ENCODE results near the gene CAPN15. TPM values are rescaled to one million over a fixed set of nuclear protein-coding genes. Genes with fewer than 3 reads are reported as not detected.

Gene CAPN15
- total and polyA plus RNA-seq, 11 donors: 12.0 to 35.5 (median 20.3) TPM

DNA sequence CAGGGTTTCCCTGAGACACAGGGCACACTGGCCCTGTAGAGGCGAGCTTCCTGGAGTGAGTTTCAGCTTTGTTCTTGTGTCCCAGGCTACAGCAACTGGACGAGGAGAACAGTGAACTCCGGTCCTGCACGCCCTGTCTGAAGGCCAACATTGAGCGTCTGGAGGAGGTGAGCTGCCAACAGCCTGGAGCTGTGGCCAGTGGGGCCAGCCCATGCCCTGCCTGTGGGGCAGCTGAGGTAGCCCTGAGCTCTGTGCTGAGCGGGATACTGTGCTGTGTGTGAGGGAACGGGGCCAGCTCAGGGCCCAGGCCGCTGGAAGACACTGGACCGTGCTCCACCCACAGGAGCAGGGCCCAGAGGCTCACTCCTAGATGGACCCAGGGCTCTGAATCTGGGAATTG, 8.7 kb upstream of the CAPN15 start:
- no peaks in the 10 kb centered on the region for H3K4me1 ChIP-seq
- H3K9me3 ChIP-seq: no peaks in the 10 kb centered on the region
- TF ChIP-seq, protein P1, sequence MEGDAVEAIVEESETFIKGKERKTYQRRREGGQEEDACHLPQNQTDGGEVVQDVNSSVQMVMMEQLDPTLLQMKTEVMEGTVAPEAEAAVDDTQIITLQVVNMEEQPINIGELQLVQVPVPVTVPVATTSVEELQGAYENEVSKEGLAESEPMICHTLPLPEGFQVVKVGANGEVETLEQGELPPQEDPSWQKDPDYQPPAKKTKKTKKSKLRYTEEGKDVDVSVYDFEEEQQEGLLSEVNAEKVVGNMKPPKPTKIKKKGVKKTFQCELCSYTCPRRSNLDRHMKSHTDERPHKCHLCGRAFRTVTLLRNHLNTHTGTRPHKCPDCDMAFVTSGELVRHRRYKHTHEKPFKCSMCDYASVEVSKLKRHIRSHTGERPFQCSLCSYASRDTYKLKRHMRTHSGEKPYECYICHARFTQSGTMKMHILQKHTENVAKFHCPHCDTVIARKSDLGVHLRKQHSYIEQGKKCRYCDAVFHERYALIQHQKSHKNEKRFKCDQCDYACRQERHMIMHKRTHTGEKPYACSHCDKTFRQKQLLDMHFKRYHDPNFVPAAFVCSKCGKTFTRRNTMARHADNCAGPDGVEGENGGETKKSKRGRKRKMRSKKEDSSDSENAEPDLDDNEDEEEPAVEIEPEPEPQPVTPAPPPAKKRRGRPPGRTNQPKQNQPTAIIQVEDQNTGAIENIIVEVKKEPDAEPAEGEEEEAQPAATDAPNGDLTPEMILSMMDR (IDR thresholded peaks at IDR 0.05): no peak
- TF ChIP-seq POLR2A (IDR thresholded peaks at IDR 0.05): no peak
- no peak overlapping the region for H3K27ac ChIP-seq
- peaks cover 0 to 61% (median 42%) of the 10 kb centered on the region in 9 donors for H3K36me3 ChIP-seq
- no peak for DNase-seq
- no peak overlapping the region for H3K4me3 ChIP-seq
- intact Hi-C loops (cut with DNase I): no loop called here
- no peaks in the 10 kb centered on the region for H3K27me3 ChIP-seq
- WGBS, 4 donors: 91 to 96% (median 92%) methylated on average over 6 to 9 of the region's 9 CpGs
- ATAC-seq: peak in 1 of 4 donors; percentile 6

- intact Hi-C loops (cut with DNase I): no loop called here
- Histone ChIP-seq H3K27me3 (no peaks in the 10 kb centered on the region), H3K36me3 (peaks cover 0 to 57% (median 41%) of the 10 kb centered on the region in 9 donors), H3K4me3 (no peak overlapping the region), H3K4me1 (peaks cover 0 to 3% (median 0%) of the 10 kb centered on the region in 12 donors), H3K9me3 (no peaks in the 10 kb centered on the region), H3K27ac (no peak overlapping the region)
- DNase-seq (no peak), ATAC-seq (no peak)
- 92 to 97% (median 96%) methylated on average over 18 to 19 of the region's 19 CpGs for WGBS, 4 donors
- TF ChIP-seq POLR2A (IDR thresholded peaks at IDR 0.05): no peak
- TF ChIP-seq, protein P1 (IDR thresholded peaks at IDR 0.05): no peak
These were observed 8.1 kb upstream of the CAPN15 start for GRCh38 chr16:519425-519824.

DNA sequence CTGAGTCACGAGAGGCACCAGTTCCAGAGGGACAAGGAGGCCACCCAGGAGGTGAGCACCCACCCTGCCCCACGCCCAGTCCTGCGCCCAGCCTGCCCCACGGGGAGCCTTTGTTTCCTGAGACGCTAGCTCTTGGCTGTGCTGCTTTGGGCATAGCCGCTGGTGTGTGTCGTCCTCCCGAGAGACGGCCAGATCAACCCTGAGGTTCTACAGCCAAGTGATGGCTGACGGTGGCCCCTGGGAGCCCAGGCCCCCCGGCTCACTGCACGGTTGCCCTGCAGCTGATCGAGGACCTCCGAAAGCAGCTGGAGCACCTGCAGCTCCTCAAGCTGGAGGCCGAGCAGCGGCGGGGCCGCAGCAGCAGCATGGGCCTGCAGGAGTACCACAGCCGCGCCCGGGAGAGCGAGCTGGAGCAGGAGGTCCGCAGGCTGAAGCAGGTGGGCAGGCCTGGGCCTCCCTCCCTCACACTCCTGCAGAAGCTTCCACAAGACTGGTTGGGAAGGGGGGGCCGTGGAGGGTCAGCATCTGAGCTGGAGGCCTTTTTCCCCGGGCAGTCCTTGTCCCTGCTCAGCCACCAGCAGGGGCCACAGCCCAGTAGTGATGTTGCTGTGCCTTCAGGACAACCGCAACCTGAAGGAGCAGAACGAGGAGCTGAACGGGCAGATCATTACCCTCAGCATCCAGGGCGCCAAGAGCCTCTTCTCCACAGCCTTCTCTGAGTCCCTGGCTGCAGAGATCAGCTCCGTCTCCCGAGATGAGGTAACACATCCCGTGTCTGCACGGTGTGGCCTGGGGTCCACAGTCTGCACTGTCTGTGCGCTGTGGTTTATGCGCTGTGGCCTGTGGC, 7.4 kb upstream of the CAPN15 start:
- H3K27me3 ChIP-seq: no peaks in the 10 kb centered on the region
- 89 to 94% (median 92%) methylated on average over 13 to 35 of the region's 35 CpGs for WGBS, 4 donors
- intact Hi-C loops (cut with DNase I): loop anchor here in 1 of 10 donors (10.0 kb wide), 1 partner anchor 95 kb away; the partner anchor contains the start of gene RAB11FIP3
- peaks cover 0 to 54% (median 41%) of the 10 kb centered on the region in 9 donors for H3K36me3 ChIP-seq
- H3K4me3 ChIP-seq: no peak overlapping the region
- no peaks in the 10 kb centered on the region for H3K9me3 ChIP-seq
- no peak for DNase-seq
- ATAC-seq: no peak
- H3K4me1 ChIP-seq: peaks cover 0 to 6% (median 0%) of the 10 kb centered on the region in 12 donors
- H3K27ac ChIP-seq: no peak overlapping the region
- TF ChIP-seq, protein P1 (IDR thresholded peaks at IDR 0.05): no peak
- TF ChIP-seq POLR2A (IDR thresholded peaks at IDR 0.05): no peak

DNA sequence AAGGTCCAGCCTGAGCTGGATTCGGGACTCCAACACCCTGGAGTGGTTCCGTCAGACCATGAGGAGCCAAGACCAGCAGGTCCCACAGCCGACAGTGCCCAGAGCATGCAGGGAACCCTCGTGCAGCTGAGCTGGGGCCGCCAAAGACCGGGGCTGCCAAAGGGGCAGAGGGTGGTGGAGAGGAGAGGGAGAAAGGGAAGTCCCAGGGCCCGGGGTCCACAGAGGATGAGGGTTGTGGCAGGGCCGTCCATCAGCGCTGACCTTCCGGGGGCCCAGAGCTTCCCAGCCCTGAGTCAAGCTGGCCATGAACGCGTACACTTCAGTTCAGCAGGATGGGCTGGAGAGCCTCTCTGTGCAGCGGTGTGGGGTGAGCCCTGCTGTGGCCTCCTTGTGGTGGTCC, 6.7 kb upstream of the CAPN15 start:
- Histone ChIP-seq H3K9me3 (no peaks in the 10 kb centered on the region), H3K4me3 (no peak overlapping the region), H3K36me3 (peaks cover 0 to 46% (median 35%) of the 10 kb centered on the region in 9 donors), H3K4me1 (peaks cover 0 to 14% (median 5%) of the 10 kb centered on the region in 12 donors), H3K27ac (no peak overlapping the region), H3K27me3 (no peaks in the 10 kb centered on the region)
- no peak for DNase-seq
- ATAC-seq: no peak
- TF ChIP-seq POLR2A (IDR thresholded peaks at IDR 0.05): no peak
- TF ChIP-seq, protein P1 (IDR thresholded peaks at IDR 0.05): no peak
- intact Hi-C loops (cut with DNase I): loop anchor here in 1 of 10 donors (10.0 kb wide), 1 partner anchor 96 kb away; the partner anchor contains the start of gene RAB11FIP3
- WGBS, 4 donors: 95 to 100% (median 95%) methylated on average over 5 to 13 of the region's 13 CpGs

Data from heart left ventricle (tissue), 16 donors.